CD4-positive, alpha-beta T cell treated with Interleukin-4 for 4 hours (primary cell): Measurements from ENCODE around the gene RIMS1.

Experiments used
- DNase-seq: peaks from one replicate; pipeline ENCODE4 v3.0.0-alpha.2; 2020

The RIMS1 gene

DNA sequence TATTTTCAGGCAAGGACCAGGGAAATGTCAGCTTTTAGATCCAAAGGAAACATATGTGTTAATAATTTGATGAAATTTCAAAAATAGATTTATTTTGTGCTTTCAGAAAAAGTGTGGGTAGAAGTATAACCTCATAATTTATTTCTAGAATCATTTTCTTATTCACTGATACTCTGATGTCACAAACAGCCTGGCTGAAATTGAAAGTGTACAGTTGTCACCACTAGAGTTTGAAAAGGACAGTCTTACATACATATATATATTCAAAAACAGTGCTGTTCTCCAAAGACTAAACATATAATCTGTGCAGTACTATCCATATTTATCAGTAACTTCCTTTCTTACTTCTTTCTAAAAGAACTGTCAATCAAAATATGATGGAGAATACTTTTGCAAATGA, 481.1 kb downstream of the RIMS1 start:
- no peak for DNase-seq

DNA sequence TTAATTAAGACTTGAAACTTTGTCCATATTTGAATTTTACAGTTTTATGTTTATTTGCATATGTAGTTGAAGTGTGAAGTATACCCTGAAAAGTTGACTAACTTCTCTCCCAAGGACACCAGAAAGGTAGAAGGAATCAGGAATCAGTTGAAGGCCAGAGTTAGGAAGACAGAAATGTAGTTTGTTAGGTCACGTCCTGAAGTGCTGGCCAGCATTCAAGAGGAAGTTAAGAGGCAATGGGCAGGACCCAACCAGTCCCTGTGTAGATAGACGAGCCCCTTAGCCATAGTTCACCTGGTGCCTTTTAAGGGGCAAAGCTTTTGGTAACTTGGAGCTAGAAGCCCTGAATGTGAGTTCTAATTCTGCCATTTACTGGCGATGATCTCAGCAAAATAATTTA, 485.1 kb downstream of the RIMS1 start:
- DNase-seq = no peak

DNA sequence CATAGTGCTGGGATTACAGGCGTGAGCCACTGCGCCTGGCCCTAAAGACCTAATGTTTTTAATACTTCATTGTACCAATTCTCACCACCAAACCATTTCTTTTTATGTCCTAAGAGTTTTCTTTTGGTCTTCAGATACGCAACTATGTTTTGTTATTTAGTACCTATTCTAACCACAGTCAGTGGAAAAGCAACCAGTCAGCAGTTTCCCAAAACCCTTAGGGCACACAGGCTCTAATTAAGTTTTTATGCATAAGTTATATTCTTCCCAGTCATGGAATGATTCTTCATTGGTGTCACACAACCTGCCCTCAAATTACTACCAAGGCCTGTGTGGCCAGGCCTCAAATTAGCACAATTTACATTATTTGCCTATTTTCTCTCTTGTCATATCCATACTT, 487.8 kb downstream of the RIMS1 start:
- no peak for DNase-seq

DNA sequence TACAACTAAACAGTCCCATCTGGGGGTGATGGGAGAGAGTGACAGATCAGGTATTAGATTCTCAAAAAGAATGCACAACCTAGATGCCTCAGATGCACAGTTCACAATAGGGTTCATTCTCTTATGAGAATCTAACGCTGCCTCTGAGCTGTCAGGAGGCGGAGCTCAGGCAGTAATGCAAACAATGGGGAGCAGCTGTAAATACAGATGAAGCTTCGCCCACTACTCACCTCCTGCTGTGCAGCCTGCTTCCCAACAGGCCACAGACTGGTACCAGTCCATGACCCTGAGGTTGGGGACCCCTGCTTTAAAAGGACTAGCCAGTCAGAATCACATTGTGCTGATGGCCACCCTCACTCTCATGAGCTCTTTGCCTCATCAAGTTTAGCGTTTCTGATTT, 488.5 kb downstream of the RIMS1 start:
- no peak for DNase-seq

DNA sequence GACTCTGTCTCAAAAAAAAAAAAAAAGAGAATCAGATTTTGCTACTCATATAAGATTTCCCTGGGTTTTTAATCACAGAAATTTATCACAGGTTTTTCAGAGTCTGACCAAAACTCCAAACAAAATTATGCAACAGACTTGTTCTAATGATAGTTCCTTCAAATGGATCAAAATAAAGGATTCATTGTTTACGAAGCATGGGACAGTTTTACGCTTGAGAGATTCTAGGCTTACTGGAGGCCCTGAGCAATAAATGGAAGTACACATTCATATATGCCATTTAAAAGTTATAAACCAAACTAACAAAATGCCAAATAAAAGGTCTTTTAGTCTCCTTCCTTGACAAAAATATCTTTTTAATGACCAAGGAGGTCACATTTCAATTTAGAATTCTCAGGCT, 490.4 kb downstream of the RIMS1 start:
- no peak for DNase-seq

GRCh38 chr6:72381076-72381475, 494.7 kb downstream of the RIMS1 start:
- no peak for DNase-seq

DNA sequence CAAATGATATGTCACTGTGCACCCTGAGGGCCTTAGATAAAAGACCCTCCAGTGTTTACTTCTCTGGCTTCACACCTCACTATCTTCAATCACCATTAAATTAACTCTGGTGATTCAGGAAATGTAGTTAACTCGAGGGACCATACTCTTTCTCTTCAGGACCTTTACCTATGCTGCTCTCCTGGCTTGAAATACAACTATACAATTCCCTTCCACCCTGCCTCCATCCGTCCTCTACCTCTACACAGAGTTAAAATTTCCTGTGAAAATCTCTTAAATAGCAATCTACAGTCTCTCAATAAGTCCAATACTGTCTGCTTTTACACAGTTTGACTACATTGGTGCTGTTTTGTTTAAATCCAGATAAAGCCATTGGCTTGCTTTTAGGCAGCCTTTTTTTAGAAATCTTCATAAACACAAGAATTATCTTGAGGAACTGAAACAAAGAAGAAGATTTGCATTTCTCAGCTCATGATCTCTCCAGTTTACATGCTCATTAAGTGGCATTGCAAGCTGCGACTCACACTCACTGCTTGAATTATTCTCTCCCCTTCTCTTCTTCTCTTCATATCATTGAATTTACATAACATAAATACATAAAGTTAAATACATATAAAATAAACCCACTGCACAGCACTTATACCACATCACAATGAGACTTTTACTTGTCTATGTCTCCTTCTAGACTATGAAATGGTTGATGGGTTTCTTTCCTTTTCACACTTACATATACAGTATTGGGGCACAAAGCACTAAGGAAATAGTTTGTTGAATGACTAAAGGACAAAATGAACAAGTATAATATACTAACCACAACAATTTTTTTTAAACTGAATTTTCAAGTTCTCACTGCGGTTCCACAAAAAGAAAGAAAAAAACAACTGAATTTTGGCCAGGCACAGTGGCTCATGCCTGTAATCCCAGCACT, 496.5 kb downstream of the RIMS1 start:
- DNase-seq = no peak

GRCh38 chr6:72386324-72386723, 500.0 kb downstream of the RIMS1 start:
- DNase-seq = no peak

DNA sequence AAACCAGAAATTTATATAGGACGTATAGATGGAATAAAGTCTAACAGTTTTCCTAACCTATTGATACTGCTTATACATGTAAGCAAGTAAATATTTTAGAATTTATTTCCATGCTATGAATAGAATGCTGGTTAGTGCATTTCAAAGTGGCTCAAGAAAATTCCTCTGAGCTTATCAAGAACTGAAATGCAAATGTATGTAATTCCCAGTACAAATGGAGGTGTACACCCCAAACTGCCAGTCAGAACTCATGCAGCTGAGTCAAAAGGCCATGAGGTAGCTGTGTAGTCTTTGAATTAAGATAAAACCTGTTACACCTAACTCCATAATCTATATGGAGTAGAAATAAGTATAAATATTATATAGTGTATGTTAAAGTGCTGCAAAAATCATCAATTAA, 503.3 kb downstream of the RIMS1 start:
- DNase-seq = no peak

- no peak for DNase-seq
Measured at GRCh38 chr6:72390548-72390947, 504.2 kb downstream of the RIMS1 start.

GRCh38 chr6:72401865-72402264, 515.5 kb downstream of the RIMS1 start:
- no peak for DNase-seq

- no peak for DNase-seq
Measured at GRCh38 chr6:72403413-72403812, 517.1 kb downstream of the RIMS1 start.

- no peak for DNase-seq
Measured at GRCh38 chr6:72406517-72406916, 520.2 kb downstream of the RIMS1 start.

DNA sequence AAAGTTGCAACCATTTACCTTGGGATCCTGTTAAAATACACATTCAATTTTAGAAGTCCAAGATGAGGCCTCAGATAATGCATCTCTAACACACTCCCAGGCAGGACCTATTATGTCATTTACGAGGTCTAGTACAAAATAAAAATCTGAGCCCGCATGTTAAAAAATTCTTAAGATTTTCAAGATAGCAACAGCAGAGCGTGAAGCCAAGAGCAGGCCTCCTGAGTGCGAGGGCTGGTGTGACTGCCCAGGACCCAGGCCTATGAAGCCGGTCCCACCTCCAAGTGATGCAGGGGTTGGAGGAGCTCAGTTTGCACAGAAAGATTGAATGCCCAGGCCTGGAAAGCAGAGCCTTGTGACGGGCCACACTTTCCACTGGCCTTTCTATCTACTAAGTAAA, 524.4 kb downstream of the RIMS1 start:
- DNase-seq = no peak

- peak; percentile 75 for DNase-seq
Measured at GRCh38 chr6:72411872-72412708, 525.7 kb downstream of the RIMS1 start.

GRCh38 chr6:72412709-72413044, 526.3 kb downstream of the RIMS1 start:
- DNase-seq = no peak

- DNase-seq = no peak
Measured at GRCh38 chr6:72413884-72414283, 527.5 kb downstream of the RIMS1 start.

DNA sequence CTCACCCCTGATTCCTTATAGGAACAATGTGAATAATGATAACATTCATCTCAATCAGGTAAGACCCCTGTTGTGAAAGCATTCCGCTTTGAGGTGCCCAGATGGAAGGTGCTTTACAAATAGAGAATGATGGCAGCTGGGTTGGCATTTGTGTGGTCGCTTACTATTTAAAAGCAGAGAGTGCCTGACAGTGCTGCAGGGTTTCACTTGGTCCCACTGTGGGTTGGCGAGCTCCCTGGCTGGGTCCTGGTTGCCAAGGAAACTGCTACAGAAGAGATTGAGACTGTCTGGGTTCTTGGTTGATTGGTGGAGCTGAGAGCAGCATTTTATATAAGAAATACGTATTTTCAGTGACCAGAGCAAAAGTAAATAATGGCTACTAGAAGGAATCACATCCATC, 528.3 kb downstream of the RIMS1 start:
- DNase-seq = no peak

- DNase-seq = no peak
Measured at GRCh38 chr6:72416744-72417465, 530.6 kb downstream of the RIMS1 start.

DNA sequence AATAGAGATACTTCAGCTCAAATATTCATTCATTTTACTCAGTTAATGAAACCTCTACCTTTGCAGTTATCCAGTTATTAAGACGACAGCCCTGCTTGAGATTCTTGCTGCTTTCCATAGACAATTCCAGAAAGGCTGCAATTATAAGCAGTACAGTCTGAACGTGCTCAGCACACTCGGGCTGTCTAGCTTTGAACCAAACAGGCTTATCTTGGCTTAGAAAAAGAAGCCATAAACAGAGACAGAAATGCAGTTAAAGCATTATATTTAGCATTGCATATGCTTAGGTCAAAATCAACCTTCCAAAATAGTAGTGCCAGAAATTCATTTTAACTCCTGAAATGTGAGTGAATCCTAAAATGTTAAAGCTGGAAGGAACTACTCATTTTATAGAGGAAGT, 531.4 kb downstream of the RIMS1 start:
- no peak for DNase-seq

- no peak for DNase-seq
Measured at GRCh38 chr6:72418495-72418894, 532.1 kb downstream of the RIMS1 start.

DNA sequence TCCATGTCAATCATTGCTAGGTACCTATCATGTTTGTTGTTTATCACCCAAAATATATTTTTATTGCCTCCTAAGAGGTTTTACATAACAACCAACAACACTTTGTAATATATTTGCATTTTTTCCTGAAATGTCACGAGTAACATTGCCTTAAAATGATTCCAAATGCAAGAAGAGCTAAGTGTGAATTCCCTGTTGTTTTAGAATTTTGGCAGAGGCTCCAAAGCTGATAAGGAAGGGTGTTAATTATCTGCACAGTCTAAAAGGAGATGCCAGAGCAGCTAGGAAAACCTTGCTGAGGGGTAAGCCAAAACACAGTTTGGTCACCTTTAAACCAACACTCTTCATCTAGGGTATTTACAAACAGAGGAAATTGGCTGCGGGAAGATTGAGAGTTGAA, 533.6 kb downstream of the RIMS1 start:
- DNase-seq = no peak

DNA sequence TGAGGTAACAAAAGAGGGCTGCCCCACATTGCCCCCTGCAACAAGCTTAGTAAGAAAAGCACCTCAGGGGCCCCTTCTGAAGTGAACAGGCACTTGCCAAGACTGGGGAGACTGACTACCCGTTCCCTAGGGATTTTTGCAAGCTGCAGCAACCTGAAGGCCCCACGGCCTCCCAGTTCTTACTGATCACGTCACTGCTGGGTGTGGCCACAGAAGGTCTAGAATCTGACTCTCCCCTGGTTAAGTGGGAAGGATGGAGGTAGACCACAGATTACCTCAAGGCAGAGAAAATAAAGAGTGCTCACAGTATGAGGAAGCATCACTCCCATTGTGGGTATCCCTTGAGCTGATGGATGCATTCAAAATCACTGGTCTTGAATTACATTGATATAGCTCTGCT, 534.1 kb downstream of the RIMS1 start:
- DNase-seq = no peak

GRCh38 chr6:72421387-72421786, 535.0 kb downstream of the RIMS1 start:
- DNase-seq = no peak
